SU-DHL-6 (cell line): Measurements from ENCODE around the gene UBE2L5.

Experiments
- EZH2phosphoT487 ChIP-seq: fragments of 200-600 bp; sonication (generic), shearing (Covaris generic); conservative IDR thresholded peaks from 2 replicates; pipeline ENCODE4 v1.6.1; 2018; ENCODE audit warnings: mild to moderate bottlenecking, antibody characterized with exemption, low read length, moderate library complexity, mixed read lengths
- TF ChIP-seq, protein P1 (sequence below): fragments of 200-600 bp; sonication (generic); IDR thresholded peaks from one replicate; pipeline ENCODE4 v1.5.1; 2017; ENCODE audit warnings: antibody characterized with exemption, mild to moderate bottlenecking, low read length, moderate library complexity; ENCODE audit not compliant: insufficient read depth, poor library complexity, severe bottlenecking

DNA sequence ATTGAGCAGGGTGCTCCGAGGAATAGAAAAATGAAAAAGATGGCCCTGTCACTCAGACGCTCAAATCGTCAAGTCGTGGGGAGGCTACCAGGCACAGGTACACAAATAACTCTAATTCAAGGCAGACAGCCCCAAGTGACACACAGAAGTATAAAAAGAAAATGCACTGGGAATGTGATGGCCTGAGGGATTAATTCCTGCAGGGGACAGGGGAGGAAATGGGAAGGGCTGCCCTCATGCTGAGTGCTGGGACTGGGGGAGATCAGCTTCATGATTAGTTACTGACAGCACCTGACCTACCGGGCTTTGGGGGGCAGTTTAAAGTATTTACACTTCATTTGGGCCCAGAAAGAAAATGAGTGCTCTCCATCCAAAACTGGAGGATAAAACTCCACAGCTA is 20.9 kb upstream of the UBE2L5 start:
- TF ChIP-seq EZH2phosphoT487: no peak
- TF ChIP-seq, protein P1, sequence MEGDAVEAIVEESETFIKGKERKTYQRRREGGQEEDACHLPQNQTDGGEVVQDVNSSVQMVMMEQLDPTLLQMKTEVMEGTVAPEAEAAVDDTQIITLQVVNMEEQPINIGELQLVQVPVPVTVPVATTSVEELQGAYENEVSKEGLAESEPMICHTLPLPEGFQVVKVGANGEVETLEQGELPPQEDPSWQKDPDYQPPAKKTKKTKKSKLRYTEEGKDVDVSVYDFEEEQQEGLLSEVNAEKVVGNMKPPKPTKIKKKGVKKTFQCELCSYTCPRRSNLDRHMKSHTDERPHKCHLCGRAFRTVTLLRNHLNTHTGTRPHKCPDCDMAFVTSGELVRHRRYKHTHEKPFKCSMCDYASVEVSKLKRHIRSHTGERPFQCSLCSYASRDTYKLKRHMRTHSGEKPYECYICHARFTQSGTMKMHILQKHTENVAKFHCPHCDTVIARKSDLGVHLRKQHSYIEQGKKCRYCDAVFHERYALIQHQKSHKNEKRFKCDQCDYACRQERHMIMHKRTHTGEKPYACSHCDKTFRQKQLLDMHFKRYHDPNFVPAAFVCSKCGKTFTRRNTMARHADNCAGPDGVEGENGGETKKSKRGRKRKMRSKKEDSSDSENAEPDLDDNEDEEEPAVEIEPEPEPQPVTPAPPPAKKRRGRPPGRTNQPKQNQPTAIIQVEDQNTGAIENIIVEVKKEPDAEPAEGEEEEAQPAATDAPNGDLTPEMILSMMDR: no peak
